OCI-LY7 (cell line): Measurements from ENCODE around the gene EYS. TPM values are rescaled to one million over a fixed set of nuclear protein-coding genes. Genes with fewer than 3 reads are reported as not detected.

ENCODE experiments used
- BruUV-seq: library from RNA; stranded (reverse); fragments of 400-500 nt; replicated peaks from 2 replicates; lab custom pipeline; 2021; lab: Mats Ljungman, UMichigan
- CTCF ChIA-PET: fragments of 300-600 bp; sonication (Branson Sonifier 250); formaldehyde crosslinking; loops from one replicate; lab custom pipeline; 2022; ENCODE audit warnings: antibody characterized with exemption; ENCODE audit not compliant: unreplicated experiment; lab: Charles Lee
- POLR2A ChIA-PET: fragments of 300-600 bp; sonication (Branson Sonifier 250); formaldehyde crosslinking; loops from one replicate; lab custom pipeline; 2022; ENCODE audit warnings: antibody characterized with exemption; lab: Charles Lee
- DNase-seq: peaks from one replicate; pipeline ENCODE4 v3.0.0-alpha.2; 2015; ENCODE audit warnings: low spot score
- H2AFZ ChIP-seq: fragments of 200-600 bp; sonication (generic), shearing (Covaris generic); 2 replicates; pipeline ENCODE4 v1.6.1; 2014; ENCODE audit warnings: mild to moderate bottlenecking, antibody characterized with exemption, low read length, moderate library complexity
- H3K27ac ChIP-seq: fragments of 200-600 bp; sonication (generic); 2 replicates; pipeline ENCODE4 v1.5.1; 2014; ENCODE audit warnings: mixed run types, low read depth, mild to moderate bottlenecking, moderate library complexity, low read length, inconsistent platforms; ENCODE audit not compliant: poor library complexity, severe bottlenecking
- H3K36me3 ChIP-seq: fragments of 200-600 bp; sonication (generic); 2 replicates; pipeline ENCODE4 v1.6.1; 2014; ENCODE audit warnings: mild to moderate bottlenecking, antibody characterized with exemption, low read length, moderate library complexity, mixed read lengths; ENCODE audit not compliant: insufficient read depth
- H3K4me1 ChIP-seq: fragments of 200-600 bp; sonication (generic); 2 replicates; pipeline ENCODE4 v1.5.1; 2014; ENCODE audit warnings: mild to moderate bottlenecking, low read length; ENCODE audit not compliant: insufficient read depth, poor library complexity, severe bottlenecking
- H3K4me2 ChIP-seq: fragments of 200-600 bp; sonication (generic); 2 replicates; pipeline ENCODE4 v1.6.1; 2014; ENCODE audit warnings: mild to moderate bottlenecking, low read length
- H3K4me3 ChIP-seq: fragments of 200-600 bp; sonication (generic); 2 replicates; pipeline ENCODE4 v1.5.1; 2014; ENCODE audit warnings: mild to moderate bottlenecking, low read depth, low read length; ENCODE audit not compliant: poor library complexity, severe bottlenecking
- H3K79me2 ChIP-seq: fragments of 200-600 bp; sonication (generic); 2 replicates; pipeline ENCODE4 v1.6.1; 2016; ENCODE audit warnings: low read depth, mild to moderate bottlenecking, low read length, moderate library complexity, mixed read lengths; ENCODE audit not compliant: insufficient read depth
- H3K9me2 ChIP-seq: fragments of 200-600 bp; sonication (generic); 2 replicates; pipeline ENCODE4 v1.6.1; 2016; ENCODE audit warnings: mild to moderate bottlenecking, low read length, mixed read lengths; ENCODE audit not compliant: insufficient read depth
- H3K9me3 ChIP-seq: fragments of 200-600 bp; sonication (generic); 2 replicates; pipeline ENCODE4 v1.6.1; 2014; ENCODE audit warnings: mild to moderate bottlenecking, mixed run types, low read length, mixed read lengths
- H4K20me1 ChIP-seq: fragments of 200-600 bp; sonication (generic); 2 replicates; pipeline ENCODE4 v1.6.1; 2014; ENCODE audit warnings: mild to moderate bottlenecking, antibody characterized with exemption, low read length, moderate library complexity, mixed read lengths; ENCODE audit not compliant: insufficient read depth
- EZH2phosphoT487 ChIP-seq: fragments of 200-600 bp; sonication (generic); IDR thresholded peaks from 2 replicates; pipeline ENCODE4 v1.6.1; 2018; ENCODE audit warnings: low read depth, borderline replicate concordance, mild to moderate bottlenecking, mixed run types, antibody characterized with exemption, low read length, moderate library complexity, mixed read lengths
- intact Hi-C: fragments of 100-400 bp; cut with micrococcal nuclease; formaldehyde crosslinking; loops from one replicate; pipeline ENCODE4 v1.10.0; 2022; ENCODE audit not compliant: unreplicated experiment
- total RNA-seq, 2 experiments: library from RNA; depleted of rRNA in 1 of 2; stranded (reverse); fragments of >200 nt in 1 of 2; shearing (Covaris generic) in 1 of 2; gene quantifications; 2 replicates each; pipeline ENCODE4 v1.2.3, GENCODE V29; 2014 to 2022
- TF ChIP-seq, protein P1 (sequence below): fragments of 200-600 bp; sonication (generic); conservative IDR thresholded peaks from 2 replicates; pipeline ENCODE4 v1.5.1; 2014; ENCODE audit warnings: mild to moderate bottlenecking, antibody characterized with exemption, low read length, moderate library complexity, mixed read lengths

The EYS gene
- total RNA-seq, 2 experiments from 2014 or later, result not detected

GRCh38 chr6:64644024-64644423 lies 1063.0 kb downstream of the EYS start:
- BruUV-seq, result no TSS peak
- H3K36me3 ChIP-seq, result no peaks in the 10 kb centered on the region
- no peaks in the 10 kb centered on the region for H3K4me1 ChIP-seq
- POLR2A ChIA-PET, result no interaction called here
- H3K4me3 ChIP-seq, result no peak overlapping the region
- DNase-seq, result no peak
- H3K9me3 ChIP-seq, result no peaks in the 10 kb centered on the region
- intact Hi-C loops, result no loop called here
- CTCF ChIA-PET, result no interaction called here
- no peak overlapping the region for H3K4me2 ChIP-seq
- H3K79me2 ChIP-seq, result no peaks in the 10 kb centered on the region
- no peaks in the 10 kb centered on the region for H4K20me1 ChIP-seq
- TF ChIP-seq, protein P1, sequence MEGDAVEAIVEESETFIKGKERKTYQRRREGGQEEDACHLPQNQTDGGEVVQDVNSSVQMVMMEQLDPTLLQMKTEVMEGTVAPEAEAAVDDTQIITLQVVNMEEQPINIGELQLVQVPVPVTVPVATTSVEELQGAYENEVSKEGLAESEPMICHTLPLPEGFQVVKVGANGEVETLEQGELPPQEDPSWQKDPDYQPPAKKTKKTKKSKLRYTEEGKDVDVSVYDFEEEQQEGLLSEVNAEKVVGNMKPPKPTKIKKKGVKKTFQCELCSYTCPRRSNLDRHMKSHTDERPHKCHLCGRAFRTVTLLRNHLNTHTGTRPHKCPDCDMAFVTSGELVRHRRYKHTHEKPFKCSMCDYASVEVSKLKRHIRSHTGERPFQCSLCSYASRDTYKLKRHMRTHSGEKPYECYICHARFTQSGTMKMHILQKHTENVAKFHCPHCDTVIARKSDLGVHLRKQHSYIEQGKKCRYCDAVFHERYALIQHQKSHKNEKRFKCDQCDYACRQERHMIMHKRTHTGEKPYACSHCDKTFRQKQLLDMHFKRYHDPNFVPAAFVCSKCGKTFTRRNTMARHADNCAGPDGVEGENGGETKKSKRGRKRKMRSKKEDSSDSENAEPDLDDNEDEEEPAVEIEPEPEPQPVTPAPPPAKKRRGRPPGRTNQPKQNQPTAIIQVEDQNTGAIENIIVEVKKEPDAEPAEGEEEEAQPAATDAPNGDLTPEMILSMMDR, result no peak
- no peak for TF ChIP-seq EZH2phosphoT487
- H3K27ac ChIP-seq, result no peak overlapping the region
- no peak overlapping the region for H2AFZ ChIP-seq
- no peaks in the 10 kb centered on the region for H3K9me2 ChIP-seq

DNA sequence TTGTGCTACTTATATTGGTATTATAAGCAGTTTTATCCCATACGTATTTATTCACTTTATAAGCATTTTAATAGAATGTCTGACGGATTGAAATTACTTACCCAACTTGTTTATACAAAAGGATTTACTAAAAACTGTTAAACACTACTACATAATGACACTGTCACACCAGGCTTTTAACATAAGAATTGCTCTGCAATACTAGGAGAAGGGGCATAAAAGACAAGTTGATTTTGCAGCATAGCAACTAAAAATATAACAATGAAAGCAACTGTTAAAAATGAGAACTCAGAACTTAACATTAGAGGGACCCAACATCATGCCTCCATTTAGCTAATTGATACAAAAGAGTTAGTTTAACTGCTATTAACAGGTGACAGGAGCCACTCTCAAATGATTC lies 1076.1 kb downstream of the EYS start:
- H3K9me2 ChIP-seq, result no peaks in the 10 kb centered on the region
- no TSS peak for BruUV-seq
- no peaks in the 10 kb centered on the region for H3K79me2 ChIP-seq
- H3K27ac ChIP-seq, result no peak overlapping the region
- no peaks in the 10 kb centered on the region for H3K36me3 ChIP-seq
- no peak overlapping the region for H2AFZ ChIP-seq
- POLR2A ChIA-PET, result no interaction called here
- no peak overlapping the region for H3K4me2 ChIP-seq
- H4K20me1 ChIP-seq, result no peaks in the 10 kb centered on the region
- H3K9me3 ChIP-seq, result no peaks in the 10 kb centered on the region
- TF ChIP-seq EZH2phosphoT487, result no peak
- TF ChIP-seq, protein P1, result no peak
- intact Hi-C loops, result no loop called here
- no peaks in the 10 kb centered on the region for H3K4me1 ChIP-seq
- CTCF ChIA-PET, result no interaction called here
- no peak overlapping the region for H3K4me3 ChIP-seq
- DNase-seq, result no peak

DNA sequence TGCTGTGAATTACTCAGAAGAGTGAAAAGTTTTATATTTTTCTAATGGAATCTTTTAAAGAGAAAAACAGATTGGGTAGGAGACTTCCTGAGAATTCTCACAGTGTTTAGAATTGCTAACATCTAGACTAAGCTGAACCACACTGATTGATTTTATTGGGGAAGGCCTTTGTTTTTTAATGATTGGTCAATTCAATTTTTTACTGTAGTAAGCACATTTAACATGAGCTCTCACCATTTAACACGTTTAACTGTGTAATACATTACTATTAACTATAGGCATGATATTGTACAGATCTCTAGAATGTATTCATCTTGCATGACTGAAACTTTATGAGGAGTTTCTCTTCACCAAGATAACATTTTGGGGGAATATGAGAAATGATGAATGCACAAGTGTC lies 1084.1 kb downstream of the EYS start:
- Histone ChIP-seq H3K4me1 (no peaks in the 10 kb centered on the region), H4K20me1 (no peaks in the 10 kb centered on the region), H3K9me2 (no peaks in the 10 kb centered on the region), H3K36me3 (no peaks in the 10 kb centered on the region), H3K9me3 (no peaks in the 10 kb centered on the region), H2AFZ (no peak overlapping the region), H3K79me2 (no peaks in the 10 kb centered on the region), H3K4me2 (no peak overlapping the region), H3K4me3 (no peak overlapping the region), H3K27ac (no peak overlapping the region)
- ChIA-PET CTCF (no interaction called here), POLR2A (interaction anchor here (1.7 kb wide), 1 partner anchor 10 kb away, joined by 3 read pairs; no protein-coding TSS in a partner anchor)
- no TSS peak for BruUV-seq
- intact Hi-C loops, result no loop called here
- no peak for DNase-seq
- TF ChIP-seq, protein P1, result no peak
- TF ChIP-seq EZH2phosphoT487, result no peak
